ENCODE data around the gene FBRSL1.

DNA sequence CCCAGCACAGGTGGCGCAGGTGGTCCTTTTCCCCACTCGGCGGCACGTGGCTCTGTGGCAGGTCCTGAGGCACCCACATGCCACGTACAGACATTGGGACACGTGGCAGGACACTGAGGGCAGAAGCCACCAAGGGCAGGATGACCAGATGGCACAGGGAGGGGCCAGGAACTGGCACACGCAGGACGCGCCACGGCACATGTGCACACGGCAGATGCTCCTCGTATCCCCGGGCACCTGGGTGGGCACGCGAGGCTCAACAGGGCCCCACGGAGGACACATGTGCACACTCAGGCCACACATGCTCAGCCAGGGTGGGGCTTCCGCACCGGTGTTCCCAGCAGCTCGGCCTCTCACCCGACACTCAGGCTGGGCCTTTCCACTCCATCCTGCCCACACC, 52.0 kb downstream of the FBRSL1 start:
- no peak for TF ChIP-seq POLR2AphosphoS5 (IDR thresholded peaks at IDR 0.05)
- TF ChIP-seq, protein P1, sequence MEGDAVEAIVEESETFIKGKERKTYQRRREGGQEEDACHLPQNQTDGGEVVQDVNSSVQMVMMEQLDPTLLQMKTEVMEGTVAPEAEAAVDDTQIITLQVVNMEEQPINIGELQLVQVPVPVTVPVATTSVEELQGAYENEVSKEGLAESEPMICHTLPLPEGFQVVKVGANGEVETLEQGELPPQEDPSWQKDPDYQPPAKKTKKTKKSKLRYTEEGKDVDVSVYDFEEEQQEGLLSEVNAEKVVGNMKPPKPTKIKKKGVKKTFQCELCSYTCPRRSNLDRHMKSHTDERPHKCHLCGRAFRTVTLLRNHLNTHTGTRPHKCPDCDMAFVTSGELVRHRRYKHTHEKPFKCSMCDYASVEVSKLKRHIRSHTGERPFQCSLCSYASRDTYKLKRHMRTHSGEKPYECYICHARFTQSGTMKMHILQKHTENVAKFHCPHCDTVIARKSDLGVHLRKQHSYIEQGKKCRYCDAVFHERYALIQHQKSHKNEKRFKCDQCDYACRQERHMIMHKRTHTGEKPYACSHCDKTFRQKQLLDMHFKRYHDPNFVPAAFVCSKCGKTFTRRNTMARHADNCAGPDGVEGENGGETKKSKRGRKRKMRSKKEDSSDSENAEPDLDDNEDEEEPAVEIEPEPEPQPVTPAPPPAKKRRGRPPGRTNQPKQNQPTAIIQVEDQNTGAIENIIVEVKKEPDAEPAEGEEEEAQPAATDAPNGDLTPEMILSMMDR (IDR thresholded peaks at IDR 0.05): no peak

Data from transverse colon (tissue), 4 donors.